A549 (cell line): Measurements from ENCODE around the gene ZNF274. TPM values are rescaled to one million over a fixed set of nuclear protein-coding genes. Genes with fewer than 3 reads are reported as not detected.
A peak's percentile ranks its signal among the peaks of the same experiment; 100 is the strongest.

Experiments used
- ATAC-seq, 2 experiments: fragments of 200-7000 bp in 1 of 2; fragments of >200 bp in 1 of 2; cut with Nextera tagmentation in 1 of 2; cut with Tn5 transposase in 1 of 2; 3 replicates each; pipeline versions ENCODE4 v1.8.0 to v1.9.1; 2018 to 2020; ENCODE audit warnings: mild to moderate bottlenecking in 1 of 2, moderate library complexity in 1 of 2
- CTCF ChIA-PET: fragments of 300-600 bp; sonication (Branson Sonifier 250); formaldehyde crosslinking; extraction: SDS; loops from one replicate; lab custom pipeline; 2021; ENCODE audit warnings: antibody characterized with exemption, inconsistent platforms; lab: Yijun Ruan, JAX
- POLR2A ChIA-PET: fragments of 350-600 bp; formaldehyde crosslinking; extraction: SDS; loops from one replicate; lab custom pipeline; 2021; ENCODE audit warnings: antibody characterized with exemption, inconsistent platforms; lab: Yijun Ruan, JAX
- DNase-seq, 2 experiments: peaks; one replicate each; pipeline versions ENCODE4 v3.0.0 to v3.0.0-alpha.2; 2011 to 2016; ENCODE audit warnings: low read depth in 1 of 2, low spot score in 1 of 2
- FAIRE-seq: peaks from 2 replicates; lab custom pipeline; 2011; peaks lifted over from hg19 to GRCh38; lab: Jason Lieb, UNC
- H3K27ac ChIP-seq, 2 experiments: fragments of >200 bp; sonication (Bioruptor Twin); formaldehyde crosslinking; 3 replicates each; pipeline ENCODE4 v1.5.1; 2016 to 2017
- H3K4me1 ChIP-seq: fragments of >200 bp; sonication (Bioruptor Twin); formaldehyde crosslinking; 3 replicates; pipeline ENCODE4 v1.6.1; 2016
- H3K4me2 ChIP-seq: fragments of >200 bp; sonication (Bioruptor Twin); formaldehyde crosslinking; 3 replicates; pipeline ENCODE4 v1.6.1; 2016
- H3K4me3 ChIP-seq: fragments of >200 bp; sonication (Bioruptor Twin); formaldehyde crosslinking; 3 replicates; pipeline ENCODE4 v1.5.1; 2016
- H3K9me3 ChIP-seq: fragments of >200 bp; sonication (Bioruptor Twin); formaldehyde crosslinking; 3 replicates; pipeline ENCODE4 v1.6.1; 2016
- ATOH8 ChIP-seq: fragments of 250-450 bp; sonication (Bioruptor Pico); IDR thresholded peaks from 2 replicates; pipeline ENCODE4 v1.5.0; 2020; ENCODE audit warnings: low read depth, mild to moderate bottlenecking, moderate library complexity
- CEBPB ChIP-seq, 2 experiments: fragments of >200 bp in 1 of 2; sonication (Bioruptor Twin) in 1 of 2; formaldehyde crosslinking in 1 of 2; IDR thresholded peaks; 2 replicates each; pipeline ENCODE4 v1.6.1; 2012 to 2016
- CHD4 ChIP-seq: fragments of 200-600 bp; sonication (generic); IDR thresholded peaks from 2 replicates; pipeline ENCODE4 v1.6.1; 2016; ENCODE audit warnings: antibody characterized with exemption, mild to moderate bottlenecking, borderline replicate concordance
- EHF ChIP-seq: fragments of 250-450 bp; sonication (Bioruptor Pico); IDR thresholded peaks from 2 replicates; pipeline ENCODE4 v1.5.0; 2020; ENCODE audit warnings: mild to moderate bottlenecking
- EP300 ChIP-seq, 2 experiments: fragments of >200 bp; sonication (Bioruptor Twin); formaldehyde crosslinking; IDR thresholded peaks; 2 replicates in 1 of 2; 3 replicates in 1 of 2; pipeline ENCODE4 v1.6.1; 2016 to 2017
- ESRRA ChIP-seq: fragments of 150-350 bp; IDR thresholded peaks from 2 replicates; pipeline ENCODE4 v1.6.1; 2014; ENCODE audit warnings: mild to moderate bottlenecking, low read length, borderline replicate concordance
- FOSB ChIP-seq: fragments of 250-450 bp; sonication (Bioruptor Pico); IDR thresholded peaks from 2 replicates; pipeline ENCODE4 v1.5.0; 2020; ENCODE audit warnings: mild to moderate bottlenecking, moderate library complexity
- GATA3 ChIP-seq: IDR thresholded peaks from 2 replicates; pipeline ENCODE4 v1.6.1; 2012; ENCODE audit warnings: borderline replicate concordance
- HES2 ChIP-seq: fragments of >200 bp; sonication (Bioruptor Twin); formaldehyde crosslinking; IDR thresholded peaks from 2 replicates; pipeline ENCODE4 v1.6.1; 2016
- HOXA7 ChIP-seq: fragments of 250-450 bp; sonication (Bioruptor Pico); IDR thresholded peaks from 2 replicates; pipeline ENCODE4 v1.5.0; 2020; ENCODE audit warnings: mild to moderate bottlenecking, moderate library complexity
- JUN ChIP-seq, 2 experiments: fragments of >200 bp; sonication (Bioruptor Twin); formaldehyde crosslinking; IDR thresholded peaks; 2 replicates in 1 of 2; 3 replicates in 1 of 2; pipeline ENCODE4 v1.6.1; 2016 to 2017
- JUNB ChIP-seq: fragments of >200 bp; sonication (Bioruptor Twin); formaldehyde crosslinking; IDR thresholded peaks from 2 replicates; pipeline ENCODE4 v1.6.1; 2016
- KDM1A ChIP-seq: fragments of 200-600 bp; sonication (generic); IDR thresholded peaks from 2 replicates; pipeline ENCODE4 v1.6.1; 2016; ENCODE audit warnings: low read depth, mild to moderate bottlenecking
- PHF8 ChIP-seq: fragments of 200-600 bp; sonication (generic); IDR thresholded peaks from 2 replicates; pipeline ENCODE4 v1.6.1; 2016; ENCODE audit warnings: low read depth, mild to moderate bottlenecking, antibody characterized with exemption, moderate library complexity, borderline replicate concordance
- REST ChIP-seq: fragments of 200-600 bp; sonication (generic); IDR thresholded peaks from 2 replicates; pipeline ENCODE4 v1.6.1; 2016; ENCODE audit warnings: antibody characterized with exemption, mild to moderate bottlenecking, moderate library complexity
- TFCP2L1 ChIP-seq: fragments of 250-450 bp; sonication (Bioruptor Pico); IDR thresholded peaks from 2 replicates; pipeline ENCODE4 v1.5.0; 2021; ENCODE audit warnings: mild to moderate bottlenecking
- WGBS: methylation state at CpG from one replicate; pipeline ENCODE4 v1.1.6; 2017; ENCODE audit errors: missing lambda C conversion rate; 5-methylcytosine and 5-hydroxymethylcytosine counted together
- polyA plus RNA-seq, 4 experiments: library from polyadenylated mRNA; depleted of rRNA in 3 of 4; stranded (reverse); fragments of >200 nt; fragmentation: RNase III in 1 of 4; extraction: RNeasy Plus Mini Kit Qiagen cat#74134 plus additional on column Dnase treatment in 1 of 4; gene quantifications; 2 replicates in 3 of 4; 3 replicates in 1 of 4; pipeline ENCODE4 v1.2.3, GENCODE V29; 2011 to 2017

ZNF274 gene
- polyA plus RNA-seq, 2 of the 4 experiments (the other 2 are of a cell fraction) = 15.8 to 28.7 TPM

- TF ChIP-seq REST = no peak
- 0 out of 2 replicates have a peak, but pooled peaks have one; percentile 67 for TF ChIP-seq TFCP2L1 (CRISPR knock-in tag)
- no peak for TF ChIP-seq PHF8
- no peak for TF ChIP-seq FOSB (CRISPR knock-in tag)
Measured at GRCh38 chr19:58182577-58182988, 278 bp upstream of the ZNF274 start (continued).

GRCh38 chr19:58183817-58184215 is 955 bp downstream of the ZNF274 start:
- no peak for DNase-seq
- CTCF ChIA-PET = interaction anchor here (1.4 kb wide), 1 partner anchor 223 kb away, joined by 4 read pairs; no protein-coding TSS in a partner anchor
- H3K9me3 ChIP-seq = peaks cover 95% of the 10 kb centered on the region
- POLR2A ChIA-PET = interaction anchor here (0.6 to 2.2 kb wide), 16 partner anchors 11 to 551 kb away, joined by 3 to 22 read pairs (median 4); partner anchors contain the start of genes ERVK3-1, ZNF329, ZNF417 and ZNF497
- no peak for FAIRE-seq
- H3K4me3 ChIP-seq = peak overlapping the region; percentile 83
- ATAC-seq = no peak; a peak in 1 of 6 replicates
- H3K27ac ChIP-seq = peak overlapping the region; percentile 92 to 94
- no peaks in the 10 kb centered on the region for H3K4me1 ChIP-seq
- TF ChIP-seq JUNB (no peak), EHF (CRISPR knock-in tag) (no peak), CEBPB (IDR thresholded peaks at IDR 0.05) (no peak), EP300 (IDR thresholded peaks at IDR 0.05) (no peak), JUN (IDR thresholded peaks at IDR 0.05) (no peak), HOXA7 (CRISPR knock-in tag) (no peak), ATOH8 (CRISPR knock-in tag) (no peak)
- WGBS = 32% methylated on average over 13 of the region's 13 CpGs
- peak overlapping the region; percentile 69 for H3K4me2 ChIP-seq

GRCh38 chr19:58196901-58197616 is 14.2 kb downstream of the ZNF274 start:
- no peaks in the 10 kb centered on the region for H3K4me1 ChIP-seq
- no peak overlapping the region for H3K27ac ChIP-seq
- no peak overlapping the region for H3K4me3 ChIP-seq
- WGBS = 66% methylated on average over 6 of the region's 6 CpGs
- peaks cover 97% of the 10 kb centered on the region for H3K9me3 ChIP-seq
- no peak overlapping the region for H3K4me2 ChIP-seq
- POLR2A ChIA-PET = no interaction called here
- TF ChIP-seq CHD4 (no peak), KDM1A (peak; percentile 56; the same call in 1 of the 2 replicates), GATA3 (peak; percentile 88), HES2 (peak; percentile 68), ESRRA (no peak)
- FAIRE-seq = peak; percentile 80
- CTCF ChIA-PET = no interaction called here
- peak in 1 of 2 experiments; percentile 62 for DNase-seq
- ATAC-seq = no peak
